K562 (cell line): ENCODE measurements around the gene FEN1. TPM values are rescaled to one million over a fixed set of nuclear protein-coding genes. Genes with fewer than 3 reads are reported as not detected.
A peak's percentile ranks its signal among the peaks of the same experiment; 100 is the strongest.

Source experiments
- CTBP1 ChIP-seq: fragments of 450-650 bp; IDR thresholded peaks from 2 replicates; pipeline ENCODE4 v1.6.1; 2016; ENCODE audit warnings: borderline replicate concordance
- DIDO1 ChIP-seq: fragments of 450-650 bp; IDR thresholded peaks from 2 replicates; pipeline ENCODE4 v1.6.1; 2016; ENCODE audit warnings: low read depth, missing biosample characterization, missing genetic modification characterization
- FOXK1 ChIP-seq: sonication (generic); formaldehyde crosslinking; IDR thresholded peaks from 2 replicates; pipeline ENCODE4 v1.8.0; 2022; ENCODE audit warnings: missing genetic modification reagents, mild to moderate bottlenecking, borderline replicate concordance
- HDAC6 ChIP-seq: IDR thresholded peaks from 2 replicates; pipeline ENCODE4 v1.6.1; 2012; ENCODE audit warnings: low read depth, mild to moderate bottlenecking, control low read depth, inconsistent platforms, low read length, moderate library complexity
- ILK ChIP-seq: fragments of 450-650 bp; IDR thresholded peaks from 2 replicates; pipeline ENCODE4 v1.6.1; 2016; ENCODE audit warnings: missing genetic modification characterization, low read depth, mild to moderate bottlenecking, missing compliant biosample characterization, moderate library complexity, borderline replicate concordance
- KLF16 ChIP-seq: IDR thresholded peaks from 2 replicates; pipeline ENCODE4 v1.6.1; 2016; ENCODE audit warnings: antibody characterized with exemption
- MYBL2 ChIP-seq, 2 experiments: fragments of 450-650 bp in 1 of 2; sonication (generic) in 1 of 2; formaldehyde crosslinking in 1 of 2; IDR thresholded peaks; 2 replicates each; pipeline versions ENCODE4 v1.6.1 to v1.8.1; 2017 to 2022; ENCODE audit warnings: borderline replicate concordance in 1 of 2, inconsistent platforms in 1 of 2, low read depth in 1 of 2, mild to moderate bottlenecking in 1 of 2, missing genetic modification reagents in 1 of 2, moderate library complexity in 1 of 2
- NFE2L1 ChIP-seq: fragments of 450-650 bp; IDR thresholded peaks from 2 replicates; pipeline ENCODE4 v1.6.1; 2016; ENCODE audit warnings: missing genetic modification characterization, low read depth, mild to moderate bottlenecking, missing compliant biosample characterization, moderate library complexity, borderline replicate concordance
- NFYB ChIP-seq: IDR thresholded peaks from 2 replicates; pipeline ENCODE4 v1.6.1; 2011; ENCODE audit warnings: mild to moderate bottlenecking, moderate library complexity; ENCODE audit not compliant: insufficient read length; ENCODE audit errors: extremely low read depth
- SAFB2 ChIP-seq: fragments of 200-400 bp; formaldehyde crosslinking; IDR thresholded peaks from 2 replicates; pipeline ENCODE4 v1.6.1; 2018; ENCODE audit warnings: borderline replicate concordance, low read length, low read depth, moderate library complexity; ENCODE audit not compliant: severe bottlenecking
- ZC3H4 ChIP-seq: sonication (generic); formaldehyde crosslinking; IDR thresholded peaks from 2 replicates; pipeline ENCODE4 v1.9.0; 2021; ENCODE audit warnings: missing genetic modification reagents, borderline replicate concordance
- ZNF324 ChIP-seq: fragments of 250-450 bp; sonication (Bioruptor Pico); IDR thresholded peaks from 2 replicates; pipeline ENCODE4 v1.4.0; 2020; ENCODE audit warnings: mild to moderate bottlenecking
- polyA plus RNA-seq, 8 experiments: library from polyadenylated mRNA; depleted of rRNA in 4 of 8; stranded (reverse) in 5 of 8; unstranded in 3 of 8; fragments of >200 nt; fragmentation: Nextera tagmentation in 2 of 8; fragmentation: Illumina TruSeq in 1 of 8; extraction: Ambion mirVana in 2 of 8; extraction: Trizol in 1 of 8; gene quantifications; 2 replicates each; pipeline versions ENCODE4 v1.2.1 to v1.2.3, GENCODE V29; 2011 to 2014; ENCODE audit warnings: inconsistent platforms in 1 of 8, missing spikeins in 1 of 8
- total RNA-seq, 7 experiments: library from RNA; depleted of rRNA in 6 of 7; stranded (reverse); fragments of >200 nt in 6 of 7; fragmentation: Illumina TruSeq in 2 of 7; extraction: Trizol in 2 of 7; gene quantifications; 2 replicates each; pipeline versions ENCODE4 v1.2.1 to v1.2.3, GENCODE V29; 2011 to 2021; ENCODE audit warnings: low replicate concordance in 1 of 7
- TF ChIP-seq, protein P1 (sequence below): fragments of 250-450 bp; sonication (Bioruptor Pico); IDR thresholded peaks from 2 replicates; pipeline ENCODE4 v1.4.0; 2020; ENCODE audit warnings: mild to moderate bottlenecking, moderate library complexity, borderline replicate concordance
- TF ChIP-seq, protein P2 (sequence below), 3 experiments: fragments of 200-800 bp in 1 of 3; fragments of 250-450 bp in 1 of 3; fragments of 450-650 bp in 1 of 3; sonication (Bioruptor Pico) in 1 of 3; sonication (Bioruptor generic) in 1 of 3; formaldehyde crosslinking in 1 of 3; IDR thresholded peaks; 2 replicates each; pipeline versions ENCODE4 v1.6.1 to v1.8.0; 2016 to 2022; ENCODE audit warnings: mild to moderate bottlenecking in 2 of 3, missing genetic modification characterization in 2 of 3, missing compliant biosample characterization in 1 of 3, moderate library complexity in 1 of 3
- TF ChIP-seq, protein P3 (sequence below): fragments of 250-450 bp; sonication (Bioruptor Pico); IDR thresholded peaks from 2 replicates; pipeline ENCODE4 v1.5.1; 2021; ENCODE audit warnings: mild to moderate bottlenecking
- TF ChIP-seq, protein P4 (sequence below): sonication (generic); formaldehyde crosslinking; IDR thresholded peaks from 2 replicates; pipeline ENCODE4 v1.8.0; 2023; ENCODE audit warnings: mild to moderate bottlenecking, missing genetic modification reagents

FEN1 gene
- total and polyA plus RNA-seq, 9 of the 15 experiments (the other 6 are each of a cell fraction or from before 2014, with no cell fraction given) = 58.1 to 156 (median 137) TPM

DNA sequence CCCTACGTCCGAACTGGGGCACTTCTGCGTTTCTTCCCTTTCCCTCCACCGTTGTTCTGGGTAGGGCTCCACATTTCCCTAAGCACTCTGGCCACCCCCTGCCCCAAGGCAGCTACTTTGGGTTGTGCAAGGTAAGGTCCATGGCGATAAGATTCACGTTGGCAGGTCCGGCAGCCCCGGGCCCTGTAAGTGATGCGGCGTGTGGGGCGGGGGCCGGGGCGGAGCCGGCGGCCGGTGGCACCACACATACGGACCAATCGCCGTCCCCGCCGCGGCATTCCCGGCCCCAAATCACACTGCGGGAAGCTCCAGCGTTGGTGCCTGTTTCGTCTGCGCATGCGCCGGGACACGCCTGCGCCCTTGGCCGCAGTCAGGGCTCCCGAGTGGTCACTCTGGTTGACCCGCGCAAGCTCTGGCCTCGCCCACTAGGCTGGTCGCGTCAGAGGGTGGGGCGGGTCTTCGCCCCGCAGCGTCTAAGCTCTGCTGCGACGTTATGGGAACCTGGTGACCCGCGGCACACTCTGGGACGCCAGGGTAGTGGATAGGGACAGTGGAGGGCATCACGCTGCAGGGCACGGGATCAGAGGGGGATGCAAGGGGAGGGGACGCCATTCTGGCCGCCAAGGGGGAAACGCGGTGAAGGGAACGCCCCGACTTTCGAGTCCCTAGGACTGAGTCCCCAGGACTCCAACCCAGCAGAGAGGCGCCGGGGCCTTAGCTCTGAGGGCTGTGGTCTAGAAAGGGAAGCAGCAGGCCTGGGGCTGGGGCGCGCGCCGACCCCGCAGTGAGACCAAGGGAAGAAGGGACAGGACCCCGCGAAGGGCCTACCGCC is 22.5 kb downstream of the FEN1 start (continued):
- TF ChIP-seq ILK (tag) = no peak
- TF ChIP-seq, protein P1, sequence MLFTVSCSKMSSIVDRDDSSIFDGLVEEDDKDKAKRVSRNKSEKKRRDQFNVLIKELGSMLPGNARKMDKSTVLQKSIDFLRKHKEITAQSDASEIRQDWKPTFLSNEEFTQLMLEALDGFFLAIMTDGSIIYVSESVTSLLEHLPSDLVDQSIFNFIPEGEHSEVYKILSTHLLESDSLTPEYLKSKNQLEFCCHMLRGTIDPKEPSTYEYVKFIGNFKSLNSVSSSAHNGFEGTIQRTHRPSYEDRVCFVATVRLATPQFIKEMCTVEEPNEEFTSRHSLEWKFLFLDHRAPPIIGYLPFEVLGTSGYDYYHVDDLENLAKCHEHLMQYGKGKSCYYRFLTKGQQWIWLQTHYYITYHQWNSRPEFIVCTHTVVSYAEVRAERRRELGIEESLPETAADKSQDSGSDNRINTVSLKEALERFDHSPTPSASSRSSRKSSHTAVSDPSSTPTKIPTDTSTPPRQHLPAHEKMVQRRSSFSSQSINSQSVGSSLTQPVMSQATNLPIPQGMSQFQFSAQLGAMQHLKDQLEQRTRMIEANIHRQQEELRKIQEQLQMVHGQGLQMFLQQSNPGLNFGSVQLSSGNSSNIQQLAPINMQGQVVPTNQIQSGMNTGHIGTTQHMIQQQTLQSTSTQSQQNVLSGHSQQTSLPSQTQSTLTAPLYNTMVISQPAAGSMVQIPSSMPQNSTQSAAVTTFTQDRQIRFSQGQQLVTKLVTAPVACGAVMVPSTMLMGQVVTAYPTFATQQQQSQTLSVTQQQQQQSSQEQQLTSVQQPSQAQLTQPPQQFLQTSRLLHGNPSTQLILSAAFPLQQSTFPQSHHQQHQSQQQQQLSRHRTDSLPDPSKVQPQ (CRISPR knock-in tag) = no peak
- no peak for TF ChIP-seq ZC3H4 (CRISPR knock-in tag)
- TF ChIP-seq, protein P2, sequence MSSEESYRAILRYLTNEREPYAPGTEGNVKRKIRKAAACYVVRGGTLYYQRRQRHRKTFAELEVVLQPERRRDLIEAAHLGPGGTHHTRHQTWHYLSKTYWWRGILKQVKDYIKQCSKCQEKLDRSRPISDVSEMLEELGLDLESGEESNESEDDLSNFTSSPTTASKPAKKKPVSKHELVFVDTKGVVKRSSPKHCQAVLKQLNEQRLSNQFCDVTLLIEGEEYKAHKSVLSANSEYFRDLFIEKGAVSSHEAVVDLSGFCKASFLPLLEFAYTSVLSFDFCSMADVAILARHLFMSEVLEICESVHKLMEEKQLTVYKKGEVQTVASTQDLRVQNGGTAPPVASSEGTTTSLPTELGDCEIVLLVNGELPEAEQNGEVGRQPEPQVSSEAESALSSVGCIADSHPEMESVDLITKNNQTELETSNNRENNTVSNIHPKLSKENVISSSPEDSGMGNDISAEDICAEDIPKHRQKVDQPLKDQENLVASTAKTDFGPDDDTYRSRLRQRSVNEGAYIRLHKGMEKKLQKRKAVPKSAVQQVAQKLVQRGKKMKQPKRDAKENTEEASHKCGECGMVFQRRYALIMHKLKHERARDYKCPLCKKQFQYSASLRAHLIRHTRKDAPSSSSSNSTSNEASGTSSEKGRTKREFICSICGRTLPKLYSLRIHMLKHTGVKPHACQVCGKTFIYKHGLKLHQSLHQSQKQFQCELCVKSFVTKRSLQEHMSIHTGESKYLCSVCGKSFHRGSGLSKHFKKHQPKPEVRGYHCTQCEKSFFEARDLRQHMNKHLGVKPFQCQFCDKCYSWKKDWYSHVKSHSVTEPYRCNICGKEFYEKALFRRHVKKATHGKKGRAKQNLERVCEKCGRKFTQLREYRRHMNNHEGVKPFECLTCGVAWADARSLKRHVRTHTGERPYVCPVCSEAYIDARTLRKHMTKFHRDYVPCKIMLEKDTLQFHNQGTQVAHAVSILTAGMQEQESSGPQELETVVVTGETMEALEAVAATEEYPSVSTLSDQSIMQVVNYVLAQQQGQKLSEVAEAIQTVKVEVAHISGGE (CRISPR knock-in tag; IDR thresholded peaks at IDR 0.05) = peak in 1 of 3 experiments; percentile 62; a peak in 2 of 6 replicates
- TF ChIP-seq FOXK1 (CRISPR knock-in tag) = peak; percentile 55
- TF ChIP-seq NFYB = peak; percentile 37
- TF ChIP-seq KLF16 = no peak
- TF ChIP-seq, protein P3, sequence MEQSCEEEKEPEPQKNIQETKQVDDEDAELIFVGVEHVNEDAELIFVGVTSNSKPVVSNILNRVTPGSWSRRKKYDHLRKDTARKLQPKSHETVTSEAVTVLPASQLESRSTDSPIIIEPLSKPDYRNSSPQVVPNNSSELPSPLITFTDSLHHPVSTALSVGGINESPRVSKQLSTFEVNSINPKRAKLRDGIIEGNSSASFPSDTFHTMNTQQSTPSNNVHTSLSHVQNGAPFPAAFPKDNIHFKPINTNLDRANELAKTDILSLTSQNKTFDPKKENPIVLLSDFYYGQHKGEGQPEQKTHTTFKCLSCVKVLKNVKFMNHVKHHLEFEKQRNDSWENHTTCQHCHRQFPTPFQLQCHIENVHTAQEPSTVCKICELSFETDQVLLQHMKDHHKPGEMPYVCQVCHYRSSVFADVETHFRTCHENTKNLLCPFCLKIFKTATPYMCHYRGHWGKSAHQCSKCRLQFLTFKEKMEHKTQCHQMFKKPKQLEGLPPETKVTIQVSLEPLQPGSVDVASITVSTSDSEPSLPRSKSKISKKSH = no peak
- no peak for TF ChIP-seq DIDO1
- peak; percentile 86 for TF ChIP-seq CTBP1
- no peak for TF ChIP-seq MYBL2 (IDR thresholded peaks at IDR 0.05; ENCODE audit: low read depth)
- no peak for TF ChIP-seq MYBL2 (CRISPR knock-in tag; IDR thresholded peaks at IDR 0.05; ENCODE audit: borderline replicate concordance)
- no peak for TF ChIP-seq SAFB2
- TF ChIP-seq ZNF324 (CRISPR knock-in tag) = no peak
- TF ChIP-seq, protein P4, sequence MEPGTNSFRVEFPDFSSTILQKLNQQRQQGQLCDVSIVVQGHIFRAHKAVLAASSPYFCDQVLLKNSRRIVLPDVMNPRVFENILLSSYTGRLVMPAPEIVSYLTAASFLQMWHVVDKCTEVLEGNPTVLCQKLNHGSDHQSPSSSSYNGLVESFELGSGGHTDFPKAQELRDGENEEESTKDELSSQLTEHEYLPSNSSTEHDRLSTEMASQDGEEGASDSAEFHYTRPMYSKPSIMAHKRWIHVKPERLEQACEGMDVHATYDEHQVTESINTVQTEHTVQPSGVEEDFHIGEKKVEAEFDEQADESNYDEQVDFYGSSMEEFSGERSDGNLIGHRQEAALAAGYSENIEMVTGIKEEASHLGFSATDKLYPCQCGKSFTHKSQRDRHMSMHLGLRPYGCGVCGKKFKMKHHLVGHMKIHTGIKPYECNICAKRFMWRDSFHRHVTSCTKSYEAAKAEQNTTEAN (CRISPR knock-in tag) = no peak
- no peak for TF ChIP-seq HDAC6
- no peak for TF ChIP-seq NFE2L1
